DMS53 (cell line): Measurements from ENCODE around the gene PCDH11X.
"Not testable (repeated sequence)": the region's sequence is repeated elsewhere in the genome, so short reads cannot be mapped to it uniquely, and the experiment has no call there.

ENCODE experiments used
- DNase-seq: peaks from one replicate; lab custom pipeline; 2025; lab: John Stamatoyannopoulos, UW

The PCDH11X gene

GRCh38 chrX:91779135-91779534 lies at the start of gene PCDH11X:
Gene PCDH11X, plus strand, starts transcription at chrX:91779375. Its CDS starts 56,130 bp downstream, at chrX:91835505.
- DNase-seq = peak; percentile 86

GRCh38 chrX:91747446-91747845 lies 31.7 kb upstream of the PCDH11X start:
- not testable (repeated sequence) for DNase-seq

GRCh38 chrX:91753022-91753421 lies 26.2 kb upstream of the PCDH11X start:
- peak; percentile 49 for DNase-seq

GRCh38 chrX:91770619-91771488 lies 8.3 kb upstream of the PCDH11X start:
- peak; percentile 16 for DNase-seq

- DNase-seq = not testable (repeated sequence)
Measured at GRCh38 chrX:91773943-91774342, 5.2 kb upstream of the PCDH11X start.

- DNase-seq = peak; percentile 42
Measured at GRCh38 chrX:91780008-91780407, 833 bp downstream of the PCDH11X start.

GRCh38 chrX:91780698-91781097 lies 1.5 kb downstream of the PCDH11X start:
- DNase-seq = peak; percentile 8

GRCh38 chrX:91781553-91782298 lies 2.6 kb downstream of the PCDH11X start:
- DNase-seq = peak; percentile 49

- not testable (repeated sequence) for DNase-seq
Measured at GRCh38 chrX:91782825-91783224, 3.6 kb downstream of the PCDH11X start.

GRCh38 chrX:91817537-91817936 lies 38.4 kb downstream of the PCDH11X start:
- DNase-seq = not testable (repeated sequence)

GRCh38 chrX:91825321-91825720 lies 46.1 kb downstream of the PCDH11X start:
- DNase-seq = not testable (repeated sequence)
